HepG2 (cell line): ENCODE results near the gene SPRYD3. TPM values are rescaled to one million over a fixed set of nuclear protein-coding genes. Genes with fewer than 3 reads are reported as not detected.

Experiments used
- BCL3 ChIP-seq: sonication (generic); formaldehyde crosslinking; IDR thresholded peaks from 2 replicates; pipeline ENCODE4 v1.5.1; 2020; ENCODE audit warnings: mild to moderate bottlenecking, missing genetic modification reagents, moderate library complexity
- CREBL2 ChIP-seq: sonication (generic); formaldehyde crosslinking; IDR thresholded peaks from 2 replicates; pipeline ENCODE4 v1.8.1; 2023; ENCODE audit warnings: missing genetic modification reagents, mild to moderate bottlenecking, borderline replicate concordance
- DPF2 ChIP-seq: sonication (generic); formaldehyde crosslinking; IDR thresholded peaks from 2 replicates; pipeline ENCODE4 v1.4.0; 2020; ENCODE audit warnings: mild to moderate bottlenecking, low read depth, missing genetic modification reagents, borderline replicate concordance
- JUNB ChIP-seq: sonication (generic); formaldehyde crosslinking; IDR thresholded peaks from 2 replicates; pipeline ENCODE4 v1.8.0; 2022; ENCODE audit warnings: missing genetic modification reagents, mild to moderate bottlenecking, borderline replicate concordance
- LBX2 ChIP-seq: sonication (generic); formaldehyde crosslinking; IDR thresholded peaks from 2 replicates; pipeline ENCODE4 v1.5.0; 2020; ENCODE audit warnings: missing genetic modification reagents, mild to moderate bottlenecking, borderline replicate concordance
- SOX6 ChIP-seq, 2 experiments: fragments of 450-650 bp in 1 of 2; sonication (generic) in 1 of 2; formaldehyde crosslinking in 1 of 2; IDR thresholded peaks; 2 replicates each; pipeline versions ENCODE4 v1.4.0 to v1.6.1; 2017 to 2020; ENCODE audit warnings: antibody characterized with exemption in 1 of 2, mild to moderate bottlenecking in 1 of 2, missing genetic modification reagents in 1 of 2
- TFAP4 ChIP-seq: sonication (generic); IDR thresholded peaks from 2 replicates; pipeline ENCODE4 v1.6.1; 2016; ENCODE audit warnings: low read depth, borderline replicate concordance
- THAP11 ChIP-seq: IDR thresholded peaks from 2 replicates; pipeline ENCODE4 v1.6.1; 2016; ENCODE audit warnings: missing biosample characterization, missing genetic modification reagents
- TRIM22 ChIP-seq: fragments of 450-650 bp; IDR thresholded peaks from 2 replicates; pipeline ENCODE4 v1.6.1; 2017
- ZBTB33 ChIP-seq: sonication (generic); formaldehyde crosslinking; IDR thresholded peaks from 2 replicates; pipeline ENCODE4 v1.4.0; 2020; ENCODE audit warnings: missing genetic modification reagents
- ZGPAT ChIP-seq: IDR thresholded peaks from 2 replicates; pipeline ENCODE4 v1.6.1; 2016; ENCODE audit warnings: mild to moderate bottlenecking
- ZNF136 ChIP-seq: sonication (generic); formaldehyde crosslinking; IDR thresholded peaks from 2 replicates; pipeline ENCODE4 v1.8.1; 2022; ENCODE audit warnings: low read depth, mild to moderate bottlenecking, moderate library complexity, missing genetic modification reagents
- ZNF234 ChIP-seq: sonication (generic); formaldehyde crosslinking; conservative IDR thresholded peaks from 2 replicates; pipeline ENCODE4 v1.5.1; 2020; ENCODE audit warnings: mild to moderate bottlenecking, missing genetic modification reagents
- ZNF430 ChIP-seq: sonication (generic); formaldehyde crosslinking; IDR thresholded peaks from 2 replicates; pipeline ENCODE4 v1.9.0; 2021; ENCODE audit warnings: mild to moderate bottlenecking, missing genetic modification reagents
- ZNF484 ChIP-seq: sonication (generic); formaldehyde crosslinking; IDR thresholded peaks from 2 replicates; pipeline ENCODE4 v1.5.1; 2020; ENCODE audit warnings: mild to moderate bottlenecking, low read depth, missing genetic modification reagents, borderline replicate concordance
- ZNF572 ChIP-seq: sonication (generic); formaldehyde crosslinking; IDR thresholded peaks from 2 replicates; pipeline ENCODE4 v1.5.1; 2020; ENCODE audit warnings: mild to moderate bottlenecking, missing genetic modification reagents
- ZNF597 ChIP-seq: sonication (generic); formaldehyde crosslinking; IDR thresholded peaks from 2 replicates; pipeline ENCODE4 v1.5.0; 2020; ENCODE audit warnings: missing genetic modification reagents
- ZNF775 ChIP-seq: sonication (generic); formaldehyde crosslinking; IDR thresholded peaks from 2 replicates; pipeline ENCODE4 v1.4.0; 2020; ENCODE audit warnings: missing genetic modification reagents, mild to moderate bottlenecking, moderate library complexity, borderline replicate concordance
- polyA plus RNA-seq, 8 experiments: library from polyadenylated mRNA; depleted of rRNA in 3 of 8; stranded (reverse) in 7 of 8; unstranded in 1 of 8; fragments of >200 nt; fragmentation: Illumina TruSeq in 4 of 8; extraction: Trizol in 4 of 8; gene quantifications; 2 replicates each; pipeline versions ENCODE4 v1.2.1 to v1.2.3, GENCODE V29; 2011 to 2016; ENCODE audit warnings: low read depth in 4 of 8, missing spikeins in 1 of 8, mixed read lengths in 1 of 8; ENCODE audit not compliant: insufficient read depth in 1 of 8
- total RNA-seq, 5 experiments: library from RNA; depleted of rRNA; stranded (reverse); fragments of >200 nt; fragmentation: Illumina TruSeq; extraction: Trizol; gene quantifications; 2 replicates each; pipeline ENCODE4 v1.2.3, GENCODE V29; 2016; ENCODE audit warnings: low read depth in 1 of 5

Gene SPRYD3
- total and polyA plus RNA-seq, 2 of the 13 experiments (the other 11 are each of a cell fraction or from before 2014, with no cell fraction given): 9.0 to 9.2 TPM

GRCh38 chr12:53102883-53103807 lies 24.0 kb upstream of the SPRYD3 start, which contains the start of gene SOAT2 (continued):
- TF ChIP-seq ZBTB33 (CRISPR knock-in tag): no peak
- no peak for TF ChIP-seq ZNF484 (CRISPR knock-in tag)
- TF ChIP-seq SOX6 (IDR thresholded peaks at IDR 0.05): no peak
- peak; percentile 40 for TF ChIP-seq SOX6 (CRISPR knock-in tag; IDR thresholded peaks at IDR 0.05)
- peak; percentile 68; the same call in 1 of the 2 replicates for TF ChIP-seq TFAP4
- TF ChIP-seq BCL3: 0 out of 2 replicates have a peak, but pooled peaks have one; percentile 19
- no peak for TF ChIP-seq TRIM22
- TF ChIP-seq JUNB (CRISPR knock-in tag): 0 out of 2 replicates have a peak, but pooled peaks have one; percentile 34
- 0 out of 2 replicates have a peak, but pooled peaks have one; percentile 5 for TF ChIP-seq ZNF430 (CRISPR knock-in tag)
- no peak for TF ChIP-seq ZNF597 (CRISPR knock-in tag)
- TF ChIP-seq LBX2 (CRISPR knock-in tag): no peak
- TF ChIP-seq ZNF136: no peak
- no peak; the same call in none of the 2 replicates for TF ChIP-seq DPF2 (CRISPR knock-in tag)
- no peak; the same call in 1 of the 2 replicates for TF ChIP-seq ZNF572 (CRISPR knock-in tag)
- no peak for TF ChIP-seq CREBL2
- no peak for TF ChIP-seq THAP11 (CRISPR knock-in tag)
- no peak for TF ChIP-seq ZGPAT (CRISPR knock-in tag)
- no peak for TF ChIP-seq ZNF775
- no peak for TF ChIP-seq ZNF234 (CRISPR knock-in tag)
